NCI-H2196 treated with DMSO at 0.1 percent for 48 hours (cell line): Measurements from ENCODE around the gene ABCF1.
A peak's percentile ranks its signal among the peaks of the same experiment; 100 is the strongest.
"Not testable (repeated sequence)": the region's sequence is repeated elsewhere in the genome, so short reads cannot be mapped to it uniquely, and the experiment has no call there.

Source experiments
- DNase-seq: peaks from one replicate; lab custom pipeline; 2025; ENCODE audit not compliant: unreplicated experiment; lab: John Stamatoyannopoulos, UW

The ABCF1 gene

DNA sequence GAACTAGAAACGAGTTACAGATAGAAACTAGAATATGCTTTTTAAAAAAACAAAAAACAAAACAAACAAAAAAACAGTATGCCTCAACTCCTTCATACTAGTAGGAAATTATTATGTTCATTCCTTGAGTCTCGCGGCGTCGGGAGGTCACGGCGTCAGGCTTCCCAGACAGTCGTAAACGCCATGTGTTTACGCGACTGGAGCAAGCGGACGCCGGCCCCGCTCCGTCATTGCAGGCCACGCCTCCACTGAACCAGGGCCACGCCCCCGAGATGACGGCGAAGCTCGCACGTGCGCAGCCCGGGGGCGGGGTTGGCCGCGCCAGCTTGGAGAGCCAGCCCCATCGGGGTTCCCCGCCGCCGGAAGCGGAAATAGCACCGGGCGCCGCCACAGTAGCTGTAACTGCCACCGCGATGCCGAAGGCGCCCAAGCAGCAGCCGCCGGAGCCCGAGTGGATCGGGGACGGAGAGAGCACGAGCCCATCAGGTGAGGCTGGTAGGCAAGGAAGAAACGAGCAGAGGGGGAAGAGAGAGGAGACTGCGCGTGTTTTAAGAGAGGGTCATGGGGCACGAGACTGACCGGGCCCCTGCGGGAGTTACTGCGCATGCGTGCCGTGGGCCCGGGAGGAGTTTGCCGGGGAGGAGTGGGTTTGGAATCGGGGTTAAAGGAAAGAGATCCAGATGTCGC is at the start of gene ABCF1:
ABCF1 (plus strand) TSS at position 368 of the 687 bp plus-strand sequence; CDS start at position 414, 46 bp downstream.
- DNase-seq = peak; percentile 93

DNA sequence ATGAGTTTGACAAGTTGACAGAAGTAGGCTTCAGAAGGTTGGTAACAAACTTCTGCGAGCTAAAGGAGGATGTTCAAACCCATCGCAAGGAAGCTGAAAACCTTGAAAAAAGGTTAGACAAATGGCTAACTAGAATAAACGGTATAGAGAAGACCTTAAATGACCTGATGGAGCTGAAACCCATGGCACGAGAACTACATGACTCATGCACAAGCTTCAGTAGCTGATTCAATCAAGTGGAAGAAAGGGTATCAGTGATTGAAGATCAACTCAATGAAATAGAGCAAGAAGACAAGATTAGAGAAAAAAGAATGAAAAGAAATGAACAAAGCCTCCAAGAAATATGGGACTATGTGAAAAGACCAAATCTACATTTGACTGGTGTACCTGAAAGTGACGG is 49.3 kb upstream of the ABCF1 start:
- not testable (repeated sequence) for DNase-seq

DNA sequence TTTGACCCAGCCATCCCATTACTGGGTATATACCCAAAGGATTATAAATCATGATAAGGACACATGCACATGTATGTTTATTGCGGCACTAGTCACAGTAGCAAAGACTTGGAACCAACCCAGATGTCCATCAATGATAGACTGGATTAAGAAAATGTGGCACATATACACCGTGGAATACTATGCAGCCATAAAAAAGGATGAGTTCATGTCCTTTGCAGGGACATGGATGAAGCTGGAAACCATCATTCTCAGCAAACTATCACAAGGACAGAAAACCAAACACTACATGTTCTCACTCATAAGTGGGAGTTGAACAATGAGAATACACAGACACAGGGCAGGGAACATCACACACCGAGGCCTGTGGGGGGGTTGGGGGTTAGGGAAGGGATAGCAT is 44.8 kb upstream of the ABCF1 start:
- DNase-seq = not testable (repeated sequence)

DNA sequence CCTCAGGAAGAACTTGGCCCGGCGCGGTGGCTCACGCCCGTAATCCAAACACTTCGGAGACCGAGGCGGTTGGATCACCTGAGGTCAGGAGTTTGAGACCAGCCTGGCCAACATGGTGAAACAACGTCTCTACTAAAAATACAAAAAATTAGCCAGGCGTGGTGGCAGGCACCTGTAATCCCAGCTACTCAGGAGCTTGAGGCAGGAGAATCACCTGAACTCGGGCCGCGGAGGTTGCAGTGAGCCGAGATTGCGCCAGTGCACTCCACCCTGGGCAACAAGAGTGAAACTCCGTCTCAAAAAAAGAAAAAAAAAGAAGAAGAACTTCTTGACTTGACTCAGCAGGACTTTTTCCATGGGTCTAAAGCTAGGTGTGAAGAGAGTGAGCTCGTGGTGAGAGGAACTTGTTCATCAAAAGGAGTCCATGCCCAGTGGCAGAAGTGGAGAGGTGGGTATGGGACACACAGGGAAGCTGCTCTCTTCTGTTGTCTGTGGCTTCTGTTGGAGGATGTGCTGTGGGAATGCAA is 41.8 kb upstream of the ABCF1 start:
- DNase-seq = not testable (repeated sequence)

DNA sequence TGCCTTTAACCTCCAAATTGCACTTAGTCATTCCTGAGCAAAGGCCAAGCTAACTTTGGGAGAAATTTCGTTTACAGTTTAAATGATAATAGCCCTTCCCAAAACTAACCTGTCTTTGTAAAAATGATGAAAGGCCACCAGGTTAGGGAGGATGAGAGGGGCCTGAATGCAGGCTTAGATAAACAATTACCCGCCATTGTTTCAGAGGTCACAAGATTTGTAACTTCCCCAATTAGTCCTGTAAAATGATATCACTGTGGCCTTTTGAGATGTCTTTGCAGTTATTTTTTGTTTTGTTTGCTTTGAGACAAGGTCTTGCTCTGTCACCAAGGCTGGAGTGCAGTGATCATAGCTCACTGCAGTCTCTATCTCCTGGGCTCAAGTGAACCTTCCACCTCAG is 41.2 kb upstream of the ABCF1 start:
- no peak for DNase-seq

DNA sequence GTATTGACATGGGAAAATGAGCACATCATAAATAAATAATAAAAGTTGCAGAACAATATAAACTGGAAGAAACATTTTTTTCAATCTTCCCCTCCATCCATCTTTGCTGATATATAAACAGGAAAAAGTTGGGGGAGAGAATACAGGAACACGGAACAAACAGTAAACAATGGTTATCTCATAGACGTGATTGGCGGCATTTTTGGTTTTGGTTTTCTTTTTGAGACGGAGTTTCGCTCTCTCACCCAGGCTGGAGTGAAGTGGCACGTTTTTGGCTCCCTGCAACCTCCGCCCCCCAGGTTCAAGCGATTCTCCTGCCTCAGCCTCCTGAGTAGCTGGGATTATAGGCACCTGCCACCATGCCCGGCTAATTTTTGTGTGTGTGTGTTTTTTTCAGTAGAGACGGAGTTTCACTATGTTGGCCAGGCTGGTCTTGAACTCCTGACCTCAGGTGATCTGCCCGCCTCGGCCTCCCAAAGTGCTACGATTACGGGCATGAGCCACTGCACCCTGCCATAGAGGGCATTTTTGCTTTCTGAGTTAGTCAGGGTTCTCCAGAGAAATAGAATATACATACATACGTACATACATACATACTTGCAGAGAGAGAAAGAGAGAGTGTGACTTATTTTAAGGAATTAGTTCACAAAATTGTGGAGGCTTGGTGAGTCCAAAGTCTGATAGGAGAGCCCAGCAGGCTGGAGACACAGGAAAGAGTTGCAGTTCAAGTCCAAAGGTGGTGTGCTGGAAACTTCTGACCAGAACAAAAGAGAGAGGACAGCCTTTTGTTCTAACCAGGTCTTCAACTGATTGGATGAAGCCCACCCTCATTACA is 37.6 kb upstream of the ABCF1 start:
- no peak for DNase-seq

DNA sequence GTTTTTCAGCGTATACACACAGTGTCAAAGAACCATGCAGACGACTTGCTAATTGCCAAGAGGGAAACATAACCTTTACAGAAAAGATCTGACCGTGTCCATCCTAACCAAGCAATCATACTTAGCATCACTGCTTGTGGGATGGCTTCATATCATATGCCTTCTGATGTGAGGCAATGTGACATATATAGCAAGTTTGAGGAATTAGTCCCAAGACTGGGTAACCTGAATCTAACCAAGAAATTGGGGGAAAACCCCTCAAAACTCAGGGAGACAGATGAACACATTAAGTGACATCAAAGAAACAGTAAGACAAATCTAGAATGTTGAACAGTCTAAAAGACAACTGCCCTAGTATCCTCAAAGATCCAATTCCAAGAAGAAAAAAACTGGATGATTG is 33.3 kb upstream of the ABCF1 start:
- DNase-seq = no peak

DNA sequence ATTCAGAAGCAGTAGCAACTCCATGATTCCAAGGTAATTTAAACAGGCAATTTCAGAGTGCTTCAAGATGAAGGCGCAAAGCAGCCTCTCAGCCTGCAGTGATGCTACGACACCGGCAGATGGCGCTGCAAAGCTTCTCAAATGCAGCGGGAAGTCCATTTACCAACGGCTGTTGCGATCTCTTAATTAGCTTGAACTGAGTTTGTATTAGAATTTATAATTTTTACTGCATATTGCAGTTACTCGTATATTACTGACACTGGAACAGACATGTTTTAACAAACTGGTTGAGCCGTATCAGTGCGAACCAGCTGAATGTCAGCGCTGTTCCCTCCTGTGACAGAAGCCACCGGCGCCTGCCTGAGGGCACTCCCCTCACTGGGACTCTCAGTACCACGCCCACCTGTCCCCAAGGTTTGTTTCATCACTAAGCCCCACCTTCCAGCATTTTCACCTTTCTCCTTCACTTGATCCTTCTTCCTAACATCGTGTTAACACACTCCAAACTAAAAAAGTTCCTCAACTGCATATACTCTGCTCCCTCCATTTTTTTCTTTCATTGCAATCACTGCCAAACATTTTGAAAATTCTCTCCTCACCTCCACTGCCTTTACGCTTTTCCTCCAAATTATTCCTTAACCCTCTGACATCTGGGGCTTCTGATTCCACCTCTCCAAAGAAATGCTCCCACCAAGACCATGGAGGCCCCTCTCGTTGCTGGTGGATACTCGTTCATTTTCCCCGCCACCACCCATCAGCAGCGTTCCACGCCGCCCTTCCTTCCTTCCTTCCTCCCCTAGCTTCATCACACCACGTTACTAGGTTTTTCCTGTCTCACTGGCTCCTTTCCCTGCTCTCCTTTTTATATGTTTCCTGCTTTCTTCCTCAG is 29.5 kb upstream of the ABCF1 start:
- DNase-seq = peak; percentile 82

DNA sequence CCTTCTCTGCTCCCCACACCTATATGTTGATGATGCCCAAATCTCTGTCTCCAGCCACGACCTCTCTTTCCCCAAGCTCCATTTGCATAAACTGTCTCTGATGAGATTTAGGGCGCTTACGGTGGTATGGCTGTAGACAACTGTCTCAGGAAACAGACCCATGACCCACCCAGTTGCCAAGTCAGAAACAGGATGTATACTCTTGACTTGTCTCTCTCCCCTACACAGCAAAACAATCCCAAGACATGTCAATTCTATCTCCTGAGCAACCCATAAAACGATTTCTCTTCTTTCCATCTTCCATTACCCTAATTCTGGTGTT is 28.9 kb upstream of the ABCF1 start:
- no peak for DNase-seq

DNA sequence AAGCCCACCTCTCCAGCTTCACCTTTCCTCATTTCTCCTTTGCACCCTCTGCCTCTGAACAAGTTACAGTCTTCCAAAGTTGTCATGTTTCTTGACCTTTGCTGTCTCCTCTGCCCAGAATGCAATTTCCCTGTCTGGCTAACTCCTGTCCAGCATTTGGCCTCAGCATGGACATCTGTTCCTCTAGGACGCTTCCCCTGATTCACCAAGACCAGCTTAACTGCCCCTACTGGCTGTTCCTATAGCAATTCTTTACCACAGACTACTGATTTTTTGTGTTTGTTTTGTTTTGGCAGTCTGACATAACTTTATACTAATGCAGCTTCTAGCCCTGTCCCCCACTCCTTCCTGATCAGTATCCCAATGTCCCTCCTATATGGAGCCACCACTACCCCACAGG is 28.3 kb upstream of the ABCF1 start:
- no peak for DNase-seq

DNA sequence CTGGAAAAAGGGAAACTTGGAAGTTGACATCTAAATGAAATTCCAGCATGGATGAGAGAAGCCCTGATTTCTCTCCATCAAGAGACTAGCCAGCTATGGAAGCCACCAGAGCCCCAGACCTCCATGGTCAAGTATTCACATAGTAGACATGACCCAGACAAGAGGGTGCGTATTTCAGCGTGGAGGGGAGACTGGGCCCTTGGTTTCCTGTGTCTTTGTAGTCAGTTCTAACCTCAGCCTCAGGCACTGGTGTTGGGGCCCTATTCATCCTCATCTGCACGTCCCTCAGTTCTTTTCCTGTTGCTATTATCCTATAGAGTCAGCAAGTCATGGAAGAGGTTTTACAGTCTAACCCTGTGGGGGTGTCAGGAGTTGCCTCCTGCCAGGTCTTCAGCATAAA is 27.4 kb upstream of the ABCF1 start:
- DNase-seq = no peak

DNA sequence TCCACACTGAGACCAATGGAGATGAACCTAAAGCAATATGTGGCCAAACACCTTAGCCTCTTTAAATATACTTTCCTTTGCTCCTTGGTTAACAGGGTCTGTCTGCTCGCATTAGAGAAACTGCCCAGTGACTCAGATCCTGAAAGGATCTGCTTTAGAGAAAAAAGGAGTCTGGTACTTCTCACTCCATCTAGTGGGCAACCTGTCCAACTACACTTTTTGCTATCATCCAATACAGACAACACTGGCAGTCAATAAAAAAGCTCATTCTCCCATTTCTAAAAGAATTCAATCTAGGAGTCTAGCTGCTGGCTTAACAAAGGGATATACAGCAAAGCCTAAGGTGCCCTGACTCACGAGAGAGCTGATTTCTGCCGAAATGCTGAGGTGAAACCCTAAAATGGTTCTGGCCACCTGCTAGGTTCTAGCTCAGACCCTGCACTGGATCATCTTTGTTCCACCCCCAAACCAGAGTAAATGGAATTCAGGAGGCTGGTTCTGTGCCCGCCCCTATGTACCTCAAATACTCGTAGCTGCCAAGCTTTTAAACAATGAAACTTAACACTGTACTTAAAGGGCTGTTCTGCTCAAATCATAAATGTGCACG is 26.5 kb upstream of the ABCF1 start:
- peak; percentile 59 for DNase-seq

DNA sequence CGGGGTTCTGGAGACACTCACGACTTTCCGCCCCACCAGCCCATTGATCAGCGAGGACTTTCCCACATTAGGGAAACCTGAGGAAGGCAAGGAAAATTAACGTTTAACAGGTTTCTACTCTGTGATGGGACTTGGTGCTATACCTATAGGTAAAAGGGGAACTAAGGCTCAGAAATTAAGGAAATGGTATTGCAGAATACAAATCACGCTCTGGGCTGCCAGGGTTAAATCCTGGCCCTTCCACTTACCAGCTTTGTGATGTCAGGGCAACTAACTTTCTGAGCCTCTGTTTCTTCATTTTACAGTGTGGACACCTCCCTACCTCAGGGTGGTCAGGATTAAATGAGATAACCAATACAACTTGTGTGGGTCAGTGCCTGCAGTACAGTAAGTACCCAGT is 23.8 kb upstream of the ABCF1 start:
- DNase-seq = no peak

DNA sequence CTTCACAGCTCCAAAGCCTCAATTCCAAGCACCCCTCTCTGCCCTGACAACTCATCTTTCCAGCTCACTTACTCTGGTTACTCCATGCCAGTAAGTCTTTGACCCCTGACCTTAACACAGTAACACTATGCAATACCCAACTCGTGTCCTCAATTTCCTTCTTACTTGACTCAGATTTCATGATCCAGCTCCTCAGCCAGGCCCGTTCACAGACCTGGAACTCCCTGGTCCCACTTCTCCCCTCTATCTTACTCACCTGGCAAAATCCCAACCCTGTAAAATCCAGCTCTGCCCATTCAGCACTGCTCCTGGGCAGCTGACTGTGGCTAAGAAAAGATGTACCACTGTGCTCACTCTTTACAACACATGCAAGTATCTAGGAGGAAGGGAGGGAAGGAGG is 22.9 kb upstream of the ABCF1 start:
- DNase-seq = no peak

DNA sequence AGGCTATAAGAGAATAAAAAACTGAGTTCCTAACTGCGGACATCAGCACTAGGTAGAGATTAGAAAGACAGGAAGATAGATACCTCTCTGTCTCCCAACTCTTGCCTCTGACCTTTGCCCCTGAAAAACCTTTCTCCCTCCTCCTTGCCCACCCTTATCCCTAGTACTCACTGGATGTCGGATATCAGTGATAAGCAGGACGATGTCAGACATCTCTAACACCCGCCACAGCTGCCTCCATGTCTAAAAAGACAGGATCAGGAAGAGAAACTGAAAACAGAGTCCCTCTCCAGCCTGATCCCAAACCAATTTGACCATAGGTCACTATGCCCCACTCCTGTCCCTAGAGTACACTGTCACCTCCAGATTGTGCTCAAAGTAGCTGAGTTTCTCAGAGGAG is 16.8 kb upstream of the ABCF1 start:
- no peak for DNase-seq

DNA sequence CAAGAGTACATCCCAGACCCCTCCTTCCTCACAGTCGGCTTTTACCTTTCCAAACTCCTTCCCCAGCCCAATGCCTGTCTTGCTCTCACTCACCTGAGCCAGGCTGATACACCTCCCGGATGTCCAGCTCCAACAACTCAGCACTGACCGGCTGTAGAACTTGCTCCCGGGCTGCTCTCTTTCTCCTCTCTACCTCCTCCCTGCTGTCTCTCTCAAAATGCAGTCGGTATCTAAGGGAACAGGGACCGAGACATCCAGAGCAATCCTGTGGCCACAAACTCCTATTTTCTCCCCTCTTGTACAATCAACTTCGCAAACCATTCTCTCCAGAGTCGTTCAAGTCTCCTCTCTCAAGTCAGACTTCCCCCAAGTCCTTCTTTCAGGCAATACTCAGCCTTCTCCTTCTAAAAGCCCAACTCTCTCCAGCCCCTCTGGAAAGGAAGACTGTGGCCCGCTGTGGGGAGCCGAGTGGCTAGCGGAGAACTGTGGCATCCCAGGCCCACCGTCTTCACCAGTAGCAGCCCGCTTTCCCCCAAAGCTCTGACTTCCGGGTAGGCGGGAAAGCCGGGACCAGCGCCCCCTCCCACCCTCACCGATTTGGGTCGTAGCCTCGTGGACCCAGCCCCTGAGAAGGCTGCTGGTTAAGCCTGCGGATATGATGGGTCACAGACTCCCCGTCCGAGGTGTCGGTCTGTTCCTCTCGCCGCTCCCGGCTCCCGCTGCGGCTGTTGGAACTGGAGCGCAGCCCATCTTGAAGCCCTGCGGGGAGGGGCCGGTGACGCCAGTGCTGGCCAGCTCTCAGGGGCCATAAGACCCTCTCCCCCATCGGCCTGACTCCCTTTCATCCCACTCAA is 16.1 kb upstream of the ABCF1 start:
- DNase-seq = no peak

DNA sequence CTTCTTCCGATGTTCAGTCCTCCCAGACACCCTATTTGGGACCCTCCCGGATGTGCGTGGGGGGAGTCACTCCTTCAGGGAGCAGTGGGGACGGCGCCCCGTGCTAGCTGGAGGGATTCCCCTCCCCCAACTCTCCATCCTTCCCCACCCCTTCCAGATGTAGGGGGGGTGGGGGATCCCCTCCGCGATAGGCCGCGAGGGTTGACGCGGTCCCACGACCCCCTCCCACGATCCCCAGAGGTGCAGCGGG is 15.5 kb upstream of the ABCF1 start:
- DNase-seq = no peak

DNA sequence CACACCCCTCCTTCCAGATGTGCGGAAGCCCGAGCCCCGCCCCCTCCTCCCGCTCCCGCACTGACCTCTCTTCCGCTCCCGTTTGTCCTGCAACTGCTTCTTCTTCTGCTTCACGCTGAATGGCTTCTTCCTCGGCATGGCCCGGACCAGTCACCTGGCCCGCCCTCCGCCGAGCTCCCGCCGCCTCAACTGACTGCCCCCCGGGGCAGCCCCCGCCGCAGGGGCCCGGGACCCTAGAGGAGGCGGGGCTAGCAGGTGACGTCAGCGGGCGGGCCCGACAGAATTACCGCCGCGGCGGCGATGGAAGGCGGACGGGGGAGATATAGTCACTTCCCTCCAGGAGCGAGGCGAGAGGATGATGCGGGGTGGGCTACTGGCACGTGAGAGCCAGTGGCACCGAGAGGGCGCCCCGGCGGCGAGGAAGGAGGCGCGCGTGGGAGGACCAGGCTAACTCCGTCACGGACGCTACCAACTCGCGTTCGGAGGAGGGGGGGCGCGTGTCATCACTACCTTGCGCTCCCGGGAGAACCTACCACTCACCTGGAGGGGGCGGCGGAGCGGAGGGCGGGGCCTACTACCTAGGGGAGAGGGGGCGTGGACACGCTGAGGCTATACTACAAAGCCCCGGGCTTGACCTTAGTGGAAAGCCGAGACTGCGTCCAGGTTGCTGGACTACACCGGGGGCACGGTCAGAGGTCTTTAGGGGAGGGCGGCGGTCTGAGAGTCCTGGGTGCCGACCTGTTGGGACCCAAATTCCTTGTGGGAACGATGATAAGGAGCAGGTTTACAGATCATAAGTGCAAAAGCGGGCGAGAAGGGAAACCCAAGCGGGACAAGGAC is 15.0 kb upstream of the ABCF1 start, which contains the start of gene GNL1:
GNL1 (minus strand) TSS at position 424 of the 840 bp plus-strand sequence; CDS start at position 138, 286 bp downstream.
- peak; percentile 86 for DNase-seq

DNA sequence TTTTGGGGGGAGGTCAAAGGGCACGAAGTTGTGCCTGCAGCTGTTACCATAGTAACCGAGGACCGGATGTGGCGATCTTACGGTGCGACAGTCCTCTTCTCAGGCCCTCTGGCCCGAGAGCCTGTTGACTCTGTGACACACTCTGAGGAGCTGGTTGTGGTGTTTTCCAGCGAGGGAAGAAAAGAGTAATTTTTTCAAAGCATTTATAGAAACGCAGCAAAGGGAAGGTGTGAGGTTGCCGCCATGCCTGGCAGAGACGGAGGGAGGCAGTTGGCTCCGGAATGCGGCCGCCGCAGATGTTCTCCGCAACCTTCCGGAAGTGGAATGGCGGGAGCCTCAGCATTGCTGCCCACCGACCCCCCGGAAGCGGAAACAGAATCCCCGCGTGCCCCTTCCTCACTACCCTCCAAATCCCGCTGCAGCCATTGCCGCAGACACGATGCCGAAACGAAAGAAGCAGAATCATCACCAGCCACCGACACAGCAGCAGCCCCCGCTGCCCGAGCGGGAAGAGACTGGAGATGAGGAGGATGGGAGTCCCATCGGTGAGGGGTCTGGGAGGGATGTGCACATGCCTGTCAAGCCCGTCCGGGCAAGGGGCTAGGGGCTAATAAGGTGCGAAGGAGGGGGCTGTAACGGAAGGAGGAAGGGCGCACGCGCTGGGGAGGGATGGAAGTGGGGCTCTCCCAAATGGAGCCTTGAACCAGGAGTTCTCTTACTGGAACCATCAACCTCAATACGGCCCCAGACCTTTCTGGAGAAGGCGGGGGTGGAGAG is 14.1 kb upstream of the ABCF1 start, which contains the start of gene PRR3:
PRR3 (plus strand) TSS at position 390 of the 777 bp plus-strand sequence; CDS start at position 440, 50 bp downstream.
- peak; percentile 87 for DNase-seq
